CD4-positive, alpha-beta T cell treated with Interleukin-6 for 4 hours (primary cell): ENCODE results near the gene IQGAP2.
"Not testable (repeated sequence)": the region's sequence is repeated elsewhere in the genome, so short reads cannot be mapped to it uniquely, and the experiment has no call there.

Experiments
- DNase-seq: peaks from one replicate; pipeline ENCODE4 v3.0.0-alpha.2; 2020; ENCODE audit warnings: mixed read lengths

IQGAP2 gene

GRCh38 chr5:76672242-76672641 is 269.2 kb downstream of the IQGAP2 start:
- no peak for DNase-seq

- no peak for DNase-seq
These were observed 270.0 kb downstream of the IQGAP2 start for GRCh38 chr5:76673125-76673524.

- no peak for DNase-seq
These were observed 271.4 kb downstream of the IQGAP2 start for GRCh38 chr5:76674330-76675066.

- no peak for DNase-seq
These were observed 272.3 kb downstream of the IQGAP2 start for GRCh38 chr5:76675364-76675763.

- DNase-seq = no peak
These were observed 274.9 kb downstream of the IQGAP2 start for GRCh38 chr5:76677849-76678472.

- DNase-seq = no peak
These were observed 276.1 kb downstream of the IQGAP2 start for GRCh38 chr5:76679231-76679630.

GRCh38 chr5:76680826-76681225 is 277.7 kb downstream of the IQGAP2 start:
- DNase-seq = not testable (repeated sequence)

- DNase-seq = no peak
These were observed 278.2 kb downstream of the IQGAP2 start for GRCh38 chr5:76681287-76681686.

GRCh38 chr5:76682387-76682786 is 279.3 kb downstream of the IQGAP2 start:
- DNase-seq = no peak

GRCh38 chr5:76683816-76684731 is 281.0 kb downstream of the IQGAP2 start:
- no peak for DNase-seq

- DNase-seq = no peak
These were observed 281.9 kb downstream of the IQGAP2 start for GRCh38 chr5:76684756-76685519.

GRCh38 chr5:76685704-76686103 is 282.6 kb downstream of the IQGAP2 start:
- no peak for DNase-seq

GRCh38 chr5:76688212-76688611 is 285.1 kb downstream of the IQGAP2 start:
- DNase-seq = no peak

- DNase-seq = no peak
These were observed 285.8 kb downstream of the IQGAP2 start for GRCh38 chr5:76688836-76689235.

- no peak for DNase-seq
These were observed 286.4 kb downstream of the IQGAP2 start for GRCh38 chr5:76689321-76690036.

- DNase-seq = no peak
These were observed 287.1 kb downstream of the IQGAP2 start for GRCh38 chr5:76690037-76690679.

GRCh38 chr5:76690704-76691466 is 287.8 kb downstream of the IQGAP2 start:
- DNase-seq = no peak

GRCh38 chr5:76691467-76692273 is 288.6 kb downstream of the IQGAP2 start:
- DNase-seq = no peak

- DNase-seq = no peak
These were observed 289.1 kb downstream of the IQGAP2 start for GRCh38 chr5:76692274-76692540.

GRCh38 chr5:76692651-76693050 is 289.6 kb downstream of the IQGAP2 start:
- no peak for DNase-seq
